ENCODE measurements around the gene ISM1.

ISM1 gene

GRCh38 chr20:13220904-13221297 lies at the start of gene ISM1:
ISM1 (plus strand) TSS chr20:13221274; CDS start chr20:13221777, 503 bp downstream.
- no peak for DNase-seq (ENCODE audit: extremely low read depth in 1 of 2, low read depth in 1 of 2)

- no peak for DNase-seq (ENCODE audit: extremely low read depth in 1 of 2, low read depth in 1 of 2)
Observed at GRCh38 chr20:13173201-13173600, 47.9 kb upstream of the ISM1 start.

DNA sequence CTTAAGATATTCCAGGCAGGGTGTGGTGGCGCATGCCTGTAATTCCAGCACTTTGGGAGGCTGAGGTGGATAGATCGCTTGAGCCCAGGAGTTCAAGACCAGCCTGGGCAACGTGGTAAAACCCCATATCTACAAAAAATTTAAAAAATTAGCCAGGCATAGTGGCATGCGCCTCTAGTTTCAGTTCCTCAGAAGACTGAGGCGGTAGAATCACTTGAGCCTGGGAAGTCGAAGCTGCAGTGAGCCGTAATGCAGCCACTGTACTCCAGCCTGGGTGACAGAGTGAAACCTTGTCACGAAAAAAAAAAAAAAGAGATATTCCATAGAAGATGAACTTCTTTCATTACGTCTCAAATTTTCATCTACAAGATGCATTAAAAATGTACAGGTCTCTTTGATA lies 46.7 kb upstream of the ISM1 start:
- no peak for DNase-seq (ENCODE audit: extremely low read depth in 1 of 2, low read depth in 1 of 2)

DNA sequence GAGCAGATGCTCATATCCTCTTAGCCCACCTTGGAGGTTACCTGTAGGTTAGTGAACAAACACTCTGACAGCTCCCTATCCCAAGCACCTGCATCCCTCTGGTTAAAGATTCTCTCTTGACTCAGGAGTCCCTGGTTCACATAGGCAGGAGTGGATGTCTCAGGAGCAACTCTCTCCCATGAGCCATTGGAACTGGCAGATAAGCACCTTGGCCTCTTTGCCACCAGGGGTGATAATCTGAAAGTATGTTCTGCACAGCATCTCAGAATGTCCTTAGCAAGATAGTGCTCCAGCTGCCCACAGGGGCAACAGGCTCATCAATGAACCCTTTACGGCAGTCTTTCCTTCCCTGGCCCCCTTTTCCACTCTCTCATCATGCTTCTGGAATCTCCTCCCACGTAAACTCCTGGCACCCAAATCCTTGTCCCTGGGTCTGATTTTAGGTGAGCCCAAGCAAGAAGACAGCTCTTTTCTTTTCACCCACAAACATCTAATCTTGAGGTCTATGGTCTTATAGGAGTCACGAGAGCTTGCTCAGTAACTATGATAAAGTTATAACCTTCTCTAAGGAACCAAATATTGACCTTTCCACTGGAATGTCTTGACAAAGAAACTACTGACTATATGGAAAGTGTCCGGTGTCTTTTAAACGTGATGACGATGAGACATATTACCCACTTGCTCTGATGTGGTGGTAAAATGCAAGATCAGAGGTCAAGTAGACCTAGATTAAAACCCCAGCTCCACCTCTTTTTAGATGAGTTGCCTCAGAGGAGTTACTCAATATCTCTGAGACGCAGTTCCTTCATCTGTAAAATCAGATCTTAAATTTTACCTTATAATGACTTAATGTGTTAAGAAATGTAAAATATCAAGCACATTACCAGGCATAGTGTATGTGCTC lies 39.8 kb upstream of the ISM1 start:
- no peak for DNase-seq (ENCODE audit: extremely low read depth in 1 of 2, low read depth in 1 of 2)

DNA sequence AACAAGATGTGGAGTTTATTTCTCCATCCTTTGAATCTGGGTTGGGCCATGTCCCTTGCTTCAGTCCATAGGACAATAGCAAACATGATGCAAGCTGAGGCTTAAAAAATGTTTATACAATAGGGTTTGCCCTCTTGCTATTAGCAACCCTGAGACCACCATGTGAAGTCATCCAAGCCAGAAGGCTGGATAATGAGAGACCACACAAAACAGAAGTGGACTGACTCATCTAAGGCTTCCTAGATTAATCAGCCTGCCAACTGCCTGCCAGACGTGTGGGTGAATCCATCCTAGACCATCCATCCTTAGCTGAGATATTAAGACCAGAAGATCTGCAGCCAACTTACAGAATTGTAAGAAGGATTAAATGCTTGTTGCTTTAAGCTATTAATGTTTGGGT lies 38.1 kb upstream of the ISM1 start:
- no peak for DNase-seq (ENCODE audit: extremely low read depth in 1 of 2, low read depth in 1 of 2)

GRCh38 chr20:13186043-13186774 lies 34.9 kb upstream of the ISM1 start:
- no peak for DNase-seq (ENCODE audit: extremely low read depth in 1 of 2, low read depth in 1 of 2)

GRCh38 chr20:13187899-13188298 lies 33.2 kb upstream of the ISM1 start:
- DNase-seq (ENCODE audit: extremely low read depth in 1 of 2, low read depth in 1 of 2) = no peak

GRCh38 chr20:13199279-13199678 lies 21.8 kb upstream of the ISM1 start:
- DNase-seq (ENCODE audit: extremely low read depth in 1 of 2, low read depth in 1 of 2) = no peak

- DNase-seq (ENCODE audit: extremely low read depth in 1 of 2, low read depth in 1 of 2) = no peak
Observed at GRCh38 chr20:13200767-13201500, 20.1 kb upstream of the ISM1 start.

DNA sequence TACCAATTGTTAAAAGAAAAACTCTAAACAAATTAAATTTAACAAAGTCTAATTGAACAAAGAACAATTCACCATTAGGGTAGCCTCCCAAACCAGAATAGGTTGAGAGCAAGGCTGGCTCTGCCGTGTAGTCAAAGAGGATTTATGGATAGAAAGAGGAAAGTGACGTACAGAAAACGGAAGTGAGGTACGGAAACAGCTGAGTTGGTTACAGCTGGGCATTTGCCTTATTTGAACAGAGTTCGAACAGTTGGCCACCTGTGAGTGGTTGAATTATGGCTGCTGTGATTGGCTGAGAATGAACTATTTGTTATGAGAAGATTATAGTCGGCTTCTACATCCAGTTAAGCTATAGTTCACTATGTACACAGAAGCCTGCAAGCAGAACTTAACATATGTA lies 18.5 kb upstream of the ISM1 start:
- DNase-seq (ENCODE audit: extremely low read depth in 1 of 2, low read depth in 1 of 2) = no peak

DNA sequence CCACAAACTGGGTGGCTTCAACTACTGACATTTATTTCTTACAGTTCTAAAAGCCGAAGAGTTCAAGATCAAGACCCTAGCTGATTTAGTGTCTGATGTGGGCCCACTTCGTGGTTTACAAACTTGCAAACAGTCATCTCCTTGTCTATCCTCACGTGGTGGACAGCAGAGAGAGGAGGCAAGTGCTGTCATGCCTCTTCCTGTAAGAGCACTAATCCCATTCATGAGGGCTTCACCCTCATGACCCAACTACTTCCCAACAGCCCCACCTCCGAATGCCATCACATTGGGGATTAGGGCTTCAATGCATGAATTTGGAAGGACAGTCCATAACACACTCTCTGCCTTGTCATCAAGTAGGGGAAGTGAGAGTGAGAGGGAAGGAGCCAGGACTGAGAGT lies 15.6 kb upstream of the ISM1 start:
- DNase-seq (ENCODE audit: extremely low read depth in 1 of 2, low read depth in 1 of 2) = no peak

- DNase-seq (ENCODE audit: extremely low read depth in 1 of 2, low read depth in 1 of 2) = no peak
Observed at GRCh38 chr20:13205848-13206434, 15.1 kb upstream of the ISM1 start.

- DNase-seq (ENCODE audit: extremely low read depth in 1 of 2, low read depth in 1 of 2) = no peak
Observed at GRCh38 chr20:13207016-13207415, 14.1 kb upstream of the ISM1 start.

DNA sequence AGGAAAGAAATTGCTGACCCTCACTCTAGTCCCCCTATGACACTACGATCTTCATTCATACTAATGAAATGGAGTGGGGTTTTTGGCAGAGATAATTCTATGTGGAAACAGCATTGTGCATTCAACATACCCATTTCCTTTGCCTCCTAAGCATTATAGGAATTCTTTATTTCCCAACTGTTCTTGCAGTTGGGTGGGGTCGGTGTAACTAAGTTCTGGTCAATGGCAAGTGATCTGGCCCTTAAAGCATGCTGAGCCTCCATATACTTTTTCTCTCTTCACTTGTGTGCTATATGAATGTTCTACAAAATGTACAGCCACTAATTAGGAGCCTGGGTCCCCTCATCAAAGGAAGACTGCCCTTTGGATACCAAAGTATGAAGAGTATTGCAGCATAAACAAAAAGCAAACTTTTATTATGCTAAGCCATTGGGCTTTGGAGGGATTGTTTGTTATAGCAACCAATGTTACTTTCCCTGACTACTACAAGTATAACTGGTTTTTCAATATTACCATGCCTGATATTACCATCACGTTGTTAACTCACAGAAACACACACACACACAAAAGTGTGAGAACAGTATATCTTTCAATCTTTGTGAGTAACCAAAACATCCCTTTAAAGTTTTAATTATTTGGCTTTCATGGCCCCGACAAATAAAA lies 9.0 kb upstream of the ISM1 start:
- DNase-seq (ENCODE audit: extremely low read depth in 1 of 2, low read depth in 1 of 2) = no peak

DNA sequence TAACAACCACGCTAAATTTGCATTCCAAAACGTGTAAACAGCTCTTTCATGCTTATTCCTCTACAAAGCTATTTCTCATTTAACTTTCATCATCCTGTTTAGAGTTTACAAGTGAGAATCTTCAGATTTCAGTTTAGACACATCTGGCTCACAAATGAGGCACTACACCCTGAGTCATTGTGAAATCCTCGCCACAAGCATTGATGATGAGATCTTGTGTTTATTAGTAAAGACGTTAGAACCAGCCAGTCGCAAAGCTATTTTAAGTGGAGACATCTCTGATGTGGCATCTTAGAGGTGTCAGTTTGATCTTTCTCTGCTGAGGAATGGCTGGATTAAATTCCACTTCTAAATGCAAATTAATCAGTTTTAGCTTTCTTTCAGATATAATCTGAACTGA lies 8.3 kb upstream of the ISM1 start:
- DNase-seq (ENCODE audit: extremely low read depth in 1 of 2, low read depth in 1 of 2) = no peak

DNA sequence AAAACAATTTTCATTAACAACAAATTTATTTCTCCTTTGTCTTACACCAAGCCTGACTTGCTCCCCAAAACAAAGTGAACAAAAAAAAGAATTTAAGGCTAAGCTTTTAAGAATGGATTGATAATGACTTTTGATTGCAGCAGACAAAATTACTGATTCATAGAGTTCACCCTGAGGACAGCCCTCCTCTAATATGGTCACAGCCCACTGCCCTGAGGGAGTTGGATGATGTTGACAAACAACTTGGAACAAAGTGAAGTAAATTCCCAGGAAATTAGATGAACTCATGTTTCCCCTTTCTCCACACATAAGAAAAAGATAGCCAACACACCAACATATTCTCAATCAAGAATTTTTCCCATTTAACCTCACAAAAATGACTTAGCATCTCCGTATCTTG lies 7.7 kb upstream of the ISM1 start:
- no peak for DNase-seq (ENCODE audit: extremely low read depth in 1 of 2, low read depth in 1 of 2)

DNA sequence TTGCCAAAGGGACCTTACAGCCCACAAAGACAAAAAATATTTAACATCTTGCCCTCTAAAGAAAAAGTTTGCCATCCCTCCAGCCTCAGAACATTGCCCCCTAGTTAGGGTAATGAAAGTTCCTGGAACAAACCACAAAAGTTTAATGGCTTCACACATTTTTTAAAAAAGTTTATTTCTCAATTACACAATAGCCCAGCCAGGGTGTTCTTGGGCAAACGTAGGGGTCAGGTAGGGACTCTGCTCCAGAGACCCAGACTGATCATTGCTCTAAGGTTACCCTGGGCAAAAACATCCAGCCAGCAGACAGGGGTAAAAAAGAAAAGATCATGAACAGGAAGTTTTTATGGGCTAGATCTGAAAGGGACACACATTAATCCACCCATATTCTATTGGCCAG lies 4.5 kb upstream of the ISM1 start:
- no peak for DNase-seq (ENCODE audit: extremely low read depth in 1 of 2, low read depth in 1 of 2)

- no peak for DNase-seq (ENCODE audit: extremely low read depth in 1 of 2, low read depth in 1 of 2)
Observed at GRCh38 chr20:13219327-13220193, 1.5 kb upstream of the ISM1 start.

DNA sequence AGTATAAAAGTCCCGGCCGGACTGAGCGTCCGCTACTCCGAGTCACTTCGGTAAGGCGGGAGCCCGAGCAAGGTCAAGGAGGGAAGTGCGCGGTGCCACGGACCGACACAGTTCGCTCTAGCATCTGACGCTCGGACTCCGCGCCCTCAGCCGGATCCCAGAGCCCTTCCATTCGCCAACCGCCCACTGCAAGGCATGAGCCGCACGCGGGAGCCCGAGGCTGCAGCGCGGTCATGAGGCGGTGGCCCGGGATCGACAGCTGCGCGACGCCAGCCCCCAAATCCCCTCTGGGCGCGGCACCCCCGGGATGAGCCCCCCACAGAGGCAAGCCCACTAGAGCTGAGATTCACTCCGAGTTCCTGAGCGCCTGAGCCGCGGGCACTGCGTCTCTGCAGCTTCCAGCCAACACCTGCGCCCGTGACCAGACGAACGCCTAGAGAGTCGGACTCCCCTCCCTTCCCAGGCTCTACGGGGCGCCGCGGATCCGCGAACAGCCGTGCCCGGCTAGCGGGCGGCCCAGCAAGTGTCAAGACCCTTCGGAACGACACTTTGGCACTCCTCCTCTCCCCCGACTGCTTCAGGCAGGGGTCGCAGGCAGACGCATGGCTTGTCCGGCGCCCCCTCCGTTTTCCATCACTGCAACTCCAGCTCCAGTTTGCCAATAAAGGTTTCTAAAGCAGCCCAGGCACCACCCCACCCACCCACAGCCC lies 725 bp upstream of the ISM1 start:
- no peak for DNase-seq (ENCODE audit: extremely low read depth in 1 of 2, low read depth in 1 of 2)
